NCI-H2029 (cell line): Measurements from ENCODE around the gene DCAF12L2.
"Not testable (repeated sequence)": the region's sequence is repeated elsewhere in the genome, so short reads cannot be mapped to it uniquely, and the experiment has no call there.

Experiments
- DNase-seq: peaks from one replicate; lab custom pipeline; 2025; lab: John Stamatoyannopoulos, UW

The DCAF12L2 gene

DNA sequence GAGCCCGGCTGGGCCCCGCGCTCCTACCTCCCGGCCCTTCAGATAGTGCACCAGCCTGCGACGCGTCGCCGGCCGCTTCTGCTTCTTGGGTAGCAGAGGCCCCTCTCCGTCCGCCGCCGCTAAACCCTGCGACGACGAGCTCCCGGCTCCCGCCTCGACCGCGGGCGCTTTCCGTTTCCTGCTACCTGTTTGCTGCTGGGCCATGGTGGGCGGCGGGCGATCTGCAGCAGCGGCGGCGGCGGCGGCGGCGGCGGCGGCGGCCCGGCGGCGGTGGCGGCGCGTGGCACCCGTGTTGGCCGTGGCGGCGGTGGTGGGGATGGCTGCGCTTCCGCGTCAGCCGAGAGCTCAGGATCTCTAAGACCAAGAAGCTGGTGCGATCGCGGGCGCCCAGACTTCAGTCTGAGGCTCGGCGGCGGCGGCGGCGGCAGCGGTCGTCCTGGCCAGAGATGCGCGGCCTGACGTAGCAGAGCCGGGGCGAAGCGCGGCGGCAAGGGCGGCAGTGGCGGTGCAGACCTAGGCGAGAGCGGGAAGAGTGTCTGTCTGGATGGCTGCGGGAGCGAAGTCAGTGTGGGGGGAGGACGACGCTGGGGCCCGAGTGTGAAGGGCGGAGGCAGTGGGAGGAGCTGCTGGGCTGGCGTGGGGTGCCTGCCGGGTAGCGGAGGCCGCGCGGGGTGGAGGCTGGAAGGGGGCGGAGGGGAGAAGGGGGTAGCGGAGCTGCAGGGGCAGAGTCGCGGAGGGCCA is at the start of gene DCAF12L2:
Gene DCAF12L2 (minus strand): TSS at position 569 of the 741 bp plus-strand sequence. CDS start 365 bp downstream, at position 204.
- DNase-seq, result no peak

DNA sequence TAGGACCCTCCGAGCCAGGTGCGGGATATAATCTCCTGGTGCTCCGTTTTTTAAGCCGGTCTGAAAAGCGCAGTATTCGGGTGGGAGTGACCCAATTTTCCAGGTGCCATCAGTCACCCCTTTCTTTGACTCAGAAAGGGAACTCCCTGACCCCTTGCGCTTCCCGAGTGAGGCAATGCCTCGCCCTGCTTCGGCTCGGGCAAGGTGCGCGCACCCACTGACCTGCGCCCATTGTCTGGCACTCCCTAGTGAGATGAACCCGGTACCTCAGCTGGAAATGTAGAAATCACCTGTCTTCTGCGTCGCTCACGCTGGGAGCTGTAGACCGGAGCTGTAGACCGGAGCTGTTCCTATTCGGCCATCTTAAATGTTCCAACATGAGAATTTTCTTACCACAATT is 24.8 kb upstream of the DCAF12L2 start:
- not testable (repeated sequence) for DNase-seq

DNA sequence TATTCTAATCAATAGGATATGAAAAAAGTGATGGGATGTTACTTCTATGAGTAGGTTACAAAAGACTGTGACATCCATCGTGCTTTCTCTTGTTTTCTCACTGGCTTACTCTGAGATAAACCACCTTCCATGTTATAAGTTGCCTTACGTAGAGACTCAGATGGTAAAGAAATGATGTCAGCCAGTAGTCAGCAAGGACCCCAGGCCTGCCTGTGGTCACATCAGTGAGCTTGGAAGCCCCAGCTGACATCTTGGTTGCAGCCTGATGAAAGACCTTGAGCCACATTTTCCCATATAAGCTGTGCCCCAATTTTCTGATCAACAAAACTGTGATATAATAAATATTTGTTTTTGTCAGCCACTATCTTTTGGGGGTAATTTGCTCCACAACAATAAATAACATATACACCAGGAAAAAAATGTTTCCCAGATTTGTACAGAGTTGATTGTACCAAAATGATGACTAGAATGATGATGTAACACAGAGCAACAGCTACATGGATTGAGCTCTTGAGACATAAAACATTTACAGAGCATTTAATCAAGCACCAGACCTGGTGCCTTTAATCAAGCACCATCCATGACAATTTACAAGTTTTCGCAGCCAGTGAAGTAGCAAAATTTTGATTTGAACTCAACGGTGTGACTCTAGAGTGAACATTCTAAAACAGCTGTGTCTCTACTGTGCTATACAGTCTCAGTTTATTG is 11.2 kb upstream of the DCAF12L2 start:
- DNase-seq, result no peak

DNA sequence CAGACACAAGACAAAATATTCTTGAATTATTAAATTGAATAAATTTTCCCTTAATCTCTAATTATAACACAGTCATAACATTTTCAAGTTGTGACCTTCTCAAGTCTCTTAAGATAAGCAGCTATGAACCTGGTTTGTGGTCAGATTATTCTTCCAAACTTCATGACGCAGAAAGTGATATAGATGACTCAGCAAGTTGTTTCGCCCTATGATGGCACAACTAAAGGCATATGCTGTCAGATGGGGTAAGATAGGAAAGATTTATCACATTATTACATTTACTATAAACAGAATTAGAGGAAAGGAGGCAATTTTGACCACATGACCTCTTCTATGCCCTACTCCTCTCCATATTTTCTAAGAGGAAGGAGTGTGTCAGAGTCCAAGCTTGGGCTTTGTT is 4.6 kb upstream of the DCAF12L2 start:
- no peak for DNase-seq

DNA sequence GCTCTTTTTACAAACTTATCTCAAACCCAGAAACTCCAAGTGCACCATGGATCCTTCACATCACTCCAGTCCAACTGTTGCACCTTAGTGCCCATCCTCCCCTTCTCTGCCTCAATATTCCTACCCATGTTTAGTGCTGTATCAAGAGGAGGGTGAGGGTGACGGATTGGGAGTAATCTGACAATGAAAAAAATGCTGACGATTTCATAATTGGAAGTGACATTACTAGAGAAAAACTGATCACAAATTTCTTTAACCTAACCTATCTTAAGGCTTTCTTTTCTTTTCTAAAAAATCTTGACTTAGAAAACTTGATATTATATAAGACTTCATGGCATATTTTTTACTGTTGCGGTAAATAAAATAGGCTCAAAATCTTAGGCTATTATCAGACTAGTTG is 1.5 kb upstream of the DCAF12L2 start:
- no peak for DNase-seq

DNA sequence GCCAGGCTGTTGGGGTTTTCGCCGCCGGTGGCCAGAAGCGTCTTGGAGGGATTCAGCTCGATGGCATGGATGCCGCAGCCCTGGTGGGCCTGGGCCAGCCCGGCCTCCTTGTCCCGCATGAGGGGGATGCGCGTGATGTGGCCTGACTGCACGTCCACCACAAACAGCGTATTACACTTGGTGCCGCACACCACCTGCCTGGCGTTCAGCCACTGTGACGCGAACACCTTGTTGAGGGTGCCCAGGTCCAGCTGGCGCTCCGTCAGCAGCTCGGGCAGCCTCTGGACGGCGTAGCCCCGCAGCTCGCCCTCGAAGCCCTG is 728 bp downstream of the DCAF12L2 start:
- peak; percentile 0 for DNase-seq

DNA sequence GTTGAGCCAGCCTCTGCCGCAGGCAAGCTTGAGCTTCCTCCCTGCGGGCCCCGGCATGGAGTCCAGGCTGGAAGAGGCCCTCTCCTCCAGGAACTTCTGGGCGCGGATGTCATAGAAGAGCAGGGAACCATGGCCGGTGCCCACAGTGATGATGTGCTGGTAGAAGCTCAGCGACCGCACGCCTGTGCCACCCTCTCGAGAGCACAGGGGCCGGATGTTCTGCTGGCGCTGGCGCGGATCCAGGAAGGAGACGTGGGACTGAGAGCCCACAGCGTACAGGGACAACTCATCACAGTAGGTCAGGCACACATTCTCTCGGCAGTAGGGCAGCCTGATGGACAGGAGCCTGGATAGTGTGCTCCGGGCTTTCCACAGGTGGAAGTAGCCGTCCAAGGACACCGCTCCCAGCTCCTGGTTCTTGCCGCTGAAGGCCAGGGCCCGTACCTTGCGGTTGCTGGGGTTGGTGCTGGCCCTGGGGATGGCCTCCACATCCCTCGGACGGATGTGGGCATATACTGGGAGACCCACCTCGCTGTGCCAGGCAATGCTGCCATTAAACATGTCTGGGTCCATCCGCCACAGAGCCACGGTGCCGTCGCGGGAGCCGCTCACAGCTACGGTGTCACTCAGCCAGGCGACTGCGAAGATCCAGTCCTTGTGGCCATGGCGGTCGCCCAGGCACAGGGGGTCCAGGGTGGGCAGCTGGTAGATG is 1.2 kb downstream of the DCAF12L2 start:
- peak; percentile 9 for DNase-seq

DNA sequence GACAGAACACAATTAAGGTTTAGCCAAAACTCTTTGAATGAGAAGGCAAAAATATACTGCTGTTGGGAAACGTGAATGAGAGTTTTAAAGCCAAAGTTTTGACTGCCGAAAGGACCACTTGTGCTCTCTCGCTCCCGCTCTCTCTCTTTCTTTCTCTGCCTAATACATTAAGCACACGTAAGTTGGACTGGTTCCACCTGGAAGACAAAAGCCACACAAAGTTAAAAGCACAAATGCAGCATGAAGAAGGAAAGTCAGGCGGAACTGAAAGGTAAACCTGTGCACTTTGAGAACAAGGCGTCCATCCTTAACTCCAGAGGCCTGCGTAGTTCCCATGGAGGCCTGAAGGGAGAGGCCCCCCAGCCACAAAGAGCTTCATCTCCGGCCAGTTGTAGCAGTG is 1.9 kb downstream of the DCAF12L2 start:
- DNase-seq, result no peak

DNA sequence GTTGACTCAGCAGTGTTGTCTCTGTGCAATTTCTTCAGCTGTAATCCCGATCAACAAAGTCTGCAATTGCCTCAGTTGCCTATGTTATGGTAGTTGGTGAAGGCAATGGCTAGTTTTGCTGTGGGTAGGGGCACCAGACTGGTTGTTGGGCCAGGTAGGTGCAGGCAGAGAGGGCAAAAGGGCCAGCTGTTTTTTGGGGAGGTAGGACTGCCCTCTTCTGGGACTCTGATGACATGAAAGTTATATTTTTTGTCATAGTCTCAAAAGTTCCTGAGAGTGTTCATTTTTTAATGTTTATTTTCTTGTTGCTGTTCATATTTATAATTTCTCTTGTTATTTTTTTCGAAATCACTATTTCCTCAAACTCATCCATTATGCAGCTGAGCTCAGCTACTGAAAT is 25.1 kb downstream of the DCAF12L2 start:
- DNase-seq, result no peak

DNA sequence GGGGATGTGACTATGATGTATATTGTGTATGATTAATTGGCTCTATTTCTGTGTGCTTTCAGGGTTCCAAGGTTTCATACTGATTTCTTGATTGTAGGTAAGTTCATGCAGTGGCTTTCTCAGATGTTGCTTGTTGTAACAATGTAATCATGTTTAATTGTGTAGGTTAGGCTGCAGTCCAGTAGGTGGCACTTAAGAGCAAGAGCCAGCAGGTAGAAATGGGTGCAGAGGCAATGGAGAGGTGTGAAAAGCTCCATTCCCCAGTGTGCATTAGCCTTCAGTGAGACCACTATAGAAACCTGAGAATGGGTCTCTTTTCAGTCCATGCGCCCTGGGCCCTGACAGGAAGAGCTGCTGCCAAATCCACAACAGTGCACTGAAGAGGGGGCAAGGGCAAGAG is 28.2 kb downstream of the DCAF12L2 start:
- DNase-seq, result peak; percentile 16

DNA sequence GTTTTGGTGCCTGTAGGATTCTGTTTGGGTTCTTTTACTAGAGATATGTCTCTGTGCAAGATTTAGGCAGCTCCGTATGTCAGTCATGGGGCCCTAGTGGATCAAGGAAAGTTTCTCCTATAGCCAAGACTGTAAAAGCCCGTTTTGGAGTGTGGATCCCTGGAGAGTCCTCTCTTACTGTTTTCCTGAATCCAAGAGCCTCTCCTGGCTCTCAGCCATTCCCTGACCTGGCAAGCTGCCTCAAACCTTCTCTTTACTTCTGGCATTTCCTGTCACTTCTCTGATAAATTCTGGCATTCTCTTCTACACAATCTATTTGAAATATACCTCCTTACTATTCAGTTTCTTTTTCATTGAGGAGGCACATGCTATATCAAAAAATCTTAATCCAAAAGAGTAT is 41.4 kb downstream of the DCAF12L2 start:
- no peak for DNase-seq
